Raji (cell line): ENCODE measurements around the gene LPCAT2.

ENCODE experiments used
- POLR2A ChIP-seq: IDR thresholded peaks from 2 replicates; pipeline ENCODE4 v1.6.1; 2011; ENCODE audit warnings: low read depth, low read length, control low read depth; ENCODE audit not compliant: insufficient read depth

LPCAT2 gene

GRCh38 chr16:55543472-55543871 lies 34.6 kb downstream of the LPCAT2 start:
- TF ChIP-seq POLR2A = no peak

DNA sequence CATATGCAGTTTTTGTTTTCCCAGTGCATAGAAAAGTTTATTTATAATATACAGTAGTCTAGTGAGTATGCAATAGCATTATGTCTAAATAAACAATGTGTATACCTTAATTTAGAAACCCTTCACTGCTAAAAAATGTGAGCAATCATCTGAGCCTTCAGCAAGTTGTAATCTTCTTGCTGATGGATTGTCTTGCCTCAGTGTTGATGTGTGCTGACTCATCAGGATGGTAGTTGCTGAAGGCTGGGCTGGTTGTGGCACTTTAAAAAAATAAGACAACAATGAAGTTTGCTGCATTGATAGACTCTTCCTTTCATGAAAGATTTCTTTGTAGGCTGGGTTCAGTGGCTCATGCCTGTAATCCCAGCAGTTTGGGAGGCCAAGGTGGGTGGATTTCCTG lies 43.7 kb downstream of the LPCAT2 start:
- no peak for TF ChIP-seq POLR2A

DNA sequence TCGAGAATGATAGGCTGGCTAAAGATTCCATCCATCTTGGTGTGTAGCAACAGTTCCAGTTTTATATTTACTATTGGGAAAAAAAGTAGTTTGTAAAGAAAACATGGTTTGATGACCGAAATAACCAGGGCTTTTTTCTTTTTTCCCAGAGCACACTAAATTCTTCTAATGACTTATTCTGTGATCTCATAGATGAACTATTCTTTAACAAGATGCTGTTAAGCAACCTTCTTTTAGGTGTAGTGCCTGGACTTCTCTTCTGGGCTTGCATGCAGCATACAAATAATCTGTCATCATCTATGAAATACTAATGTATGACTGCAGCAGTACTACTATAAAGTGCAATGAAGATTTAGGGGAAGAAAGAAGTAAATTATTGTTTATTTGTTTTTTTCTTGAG lies 46.6 kb downstream of the LPCAT2 start:
- no peak for TF ChIP-seq POLR2A

DNA sequence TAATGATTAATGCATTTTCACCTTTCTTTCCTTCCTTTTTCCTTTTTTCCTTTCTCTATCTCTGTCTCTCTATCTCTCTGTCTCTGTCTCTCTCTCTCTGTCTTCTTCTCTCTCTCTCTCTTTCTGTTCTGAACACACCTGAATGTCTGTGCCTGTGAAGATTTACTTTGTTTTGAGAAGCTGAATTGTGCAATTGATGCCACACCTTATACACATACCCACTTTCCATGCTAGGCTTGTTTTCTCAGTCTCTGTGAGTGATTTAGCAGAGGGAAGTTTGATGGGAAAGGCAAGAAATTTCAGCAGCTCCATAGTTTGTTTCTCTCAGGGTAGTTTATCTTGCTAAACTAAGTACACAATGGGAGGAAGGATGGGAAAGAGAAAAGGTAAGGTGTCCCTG lies 48.3 kb downstream of the LPCAT2 start:
- TF ChIP-seq POLR2A = no peak

- no peak for TF ChIP-seq POLR2A
These were observed 50.4 kb downstream of the LPCAT2 start for GRCh38 chr16:55559233-55559632.

GRCh38 chr16:55559933-55560516 lies 51.2 kb downstream of the LPCAT2 start:
- TF ChIP-seq POLR2A = no peak

DNA sequence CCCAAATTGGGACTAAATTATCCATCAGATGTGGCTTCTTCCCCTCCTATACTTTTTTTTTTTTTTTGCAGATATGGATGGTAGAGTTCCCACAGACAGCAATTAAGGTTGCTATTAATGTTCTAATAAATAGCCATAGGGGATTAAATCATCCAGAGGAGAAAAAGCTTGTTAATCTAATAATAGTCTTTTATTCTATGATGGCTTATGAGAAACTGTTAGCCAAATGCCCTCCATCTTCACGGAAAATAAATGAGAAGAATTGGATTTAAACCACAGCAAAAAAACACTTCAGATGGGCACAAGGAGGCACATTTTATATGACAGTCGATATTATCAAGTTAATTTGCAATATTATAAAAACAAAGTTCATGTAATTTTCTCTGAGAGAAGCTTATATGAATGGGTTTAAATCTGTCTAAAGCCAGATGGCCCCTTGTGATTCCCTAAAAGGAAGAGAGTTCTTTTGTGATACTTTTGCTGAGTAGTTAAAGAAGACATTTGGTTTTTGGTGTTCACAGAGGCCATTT lies 52.5 kb downstream of the LPCAT2 start:
- TF ChIP-seq POLR2A = no peak

DNA sequence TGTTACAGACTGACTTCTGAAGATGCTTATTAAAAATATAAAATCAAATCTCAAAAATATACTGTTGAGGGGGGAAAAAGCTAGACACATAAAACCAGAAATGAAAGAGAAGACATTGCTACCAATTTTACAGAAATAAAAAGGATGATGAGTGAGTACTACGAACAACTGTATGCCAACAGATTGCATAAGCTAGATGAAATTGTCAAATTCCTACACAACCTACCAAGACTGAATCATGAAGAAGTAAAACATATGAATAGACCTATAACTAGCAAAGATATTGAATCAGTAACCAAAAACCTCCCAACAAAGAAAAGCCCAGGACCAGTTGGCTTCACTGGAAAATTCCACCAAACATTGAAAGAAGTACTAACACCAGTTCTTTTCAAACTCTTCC lies 54.1 kb downstream of the LPCAT2 start:
- no peak for TF ChIP-seq POLR2A

DNA sequence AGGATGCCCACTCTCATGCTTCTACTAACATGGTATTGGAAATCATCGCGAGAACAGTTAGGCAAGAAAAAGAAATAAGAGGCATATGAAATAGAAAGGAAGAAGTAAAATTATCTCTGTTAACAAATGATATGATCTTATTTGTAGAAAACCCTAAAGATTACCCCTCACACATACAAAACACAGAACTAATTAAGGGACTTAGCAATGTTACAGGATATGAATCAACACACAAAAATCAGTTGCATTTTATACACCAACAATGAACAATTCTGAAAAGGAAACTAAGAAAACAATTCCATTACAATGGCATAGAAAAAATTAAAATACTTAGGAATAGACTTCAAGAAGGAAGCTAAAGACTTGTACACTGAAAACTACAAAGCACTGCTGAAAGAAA lies 54.9 kb downstream of the LPCAT2 start:
- TF ChIP-seq POLR2A = no peak

DNA sequence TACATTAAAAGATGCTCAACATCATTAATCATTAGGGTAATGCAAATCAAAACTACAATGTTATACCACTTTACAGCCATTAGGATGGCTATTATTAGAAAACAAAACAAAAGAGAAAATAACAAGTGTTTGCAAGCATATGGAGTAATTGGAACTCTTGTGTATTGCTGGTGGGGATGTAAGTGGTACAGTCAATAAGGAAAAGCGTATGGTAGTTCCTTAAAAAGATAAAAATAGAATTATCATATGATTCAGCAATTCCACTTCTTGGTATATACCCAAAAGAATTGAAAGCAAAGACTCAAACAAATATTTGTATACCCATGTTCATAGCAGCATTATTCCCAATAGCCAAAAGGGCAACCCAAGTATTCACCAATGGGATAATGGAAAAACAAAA lies 56.2 kb downstream of the LPCAT2 start:
- no peak for TF ChIP-seq POLR2A

GRCh38 chr16:55566432-55567175 lies 57.7 kb downstream of the LPCAT2 start, which contains the start of gene CAPNS2:
Gene CAPNS2 (plus strand): TSS chr16:55566684. CDS start chr16:55566757, 73 bp downstream.
- TF ChIP-seq POLR2A = no peak

DNA sequence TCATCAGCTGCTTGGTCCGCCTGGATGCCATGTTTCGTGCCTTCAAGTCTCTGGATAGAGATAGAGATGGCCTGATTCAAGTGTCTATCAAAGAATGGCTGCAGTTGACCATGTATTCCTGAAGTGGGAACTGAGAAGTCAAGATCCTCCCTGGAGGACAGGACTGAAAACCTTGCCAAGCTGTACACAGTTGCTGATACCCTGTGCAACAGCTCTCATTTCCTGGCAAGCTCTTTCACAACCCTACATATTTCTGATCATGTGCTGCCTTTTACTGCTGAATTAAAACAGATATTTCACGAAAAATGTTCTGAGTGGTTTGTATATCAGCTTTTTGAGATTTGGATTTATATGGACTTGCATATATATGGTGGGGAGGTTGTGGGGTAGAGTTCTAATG lies 58.5 kb downstream of the LPCAT2 start:
- no peak for TF ChIP-seq POLR2A

GRCh38 chr16:55568207-55568606 lies 59.3 kb downstream of the LPCAT2 start:
- TF ChIP-seq POLR2A = no peak

GRCh38 chr16:55569025-55569424 lies 60.2 kb downstream of the LPCAT2 start:
- no peak for TF ChIP-seq POLR2A

- no peak for TF ChIP-seq POLR2A
These were observed 61.3 kb downstream of the LPCAT2 start for GRCh38 chr16:55570159-55570558.

GRCh38 chr16:55571191-55571897 lies 62.5 kb downstream of the LPCAT2 start:
- no peak for TF ChIP-seq POLR2A
